CD4-positive, CD25-positive, alpha-beta regulatory T cell (primary cell): Measurements from ENCODE around the gene IL36G. TPM values are rescaled to one million over a fixed set of nuclear protein-coding genes. Genes with fewer than 3 reads are reported as not detected.

Experiments used
- ATAC-seq, 2 donors: fragments of 150-1000 bp; cut with Tn5 transposase; one replicate each; pipeline ENCODE4 v1.10.0; 2021; ENCODE audit warnings: low read depth in 2 of 2, moderate number of reproducible peaks in 2 of 2, moderate library complexity in 1 of 2
- DNase-seq, 3 donors: peaks; one replicate each; pipeline versions ENCODE4 v3.0.0 to v3.0.0-alpha.2; 2012 to 2022; ENCODE audit warnings: mixed read lengths in 1 of 3
- H3K27ac ChIP-seq: one replicate; pipeline ENCODE4 v1.7.0; 2013; ENCODE audit warnings: mild to moderate bottlenecking, low read length; ENCODE audit not compliant: insufficient read depth, poor library complexity, severe bottlenecking
- H3K27me3 ChIP-seq: one replicate; pipeline ENCODE4 v1.7.0; 2013; ENCODE audit warnings: low read length; ENCODE audit not compliant: control insufficient read depth, insufficient read depth
- H3K36me3 ChIP-seq: one replicate; pipeline ENCODE4 v1.7.0; 2013; ENCODE audit warnings: mild to moderate bottlenecking, low read length, moderate library complexity; ENCODE audit not compliant: control insufficient read depth, insufficient read depth
- H3K4me1 ChIP-seq: 2 replicates; pipeline ENCODE4 v1.7.0; 2013; ENCODE audit warnings: mild to moderate bottlenecking, low read length; ENCODE audit not compliant: insufficient read depth, control insufficient read depth, poor library complexity, severe bottlenecking
- H3K4me3 ChIP-seq: one replicate; pipeline ENCODE4 v1.7.0; 2013; ENCODE audit warnings: low read depth, mild to moderate bottlenecking, low read length, moderate library complexity
- H3K9me3 ChIP-seq, 2 experiments: 1 replicate in 1 of 2; 2 replicates in 1 of 2; pipeline ENCODE4 v1.7.0; 2013; ENCODE audit warnings: low read length in 2 of 2, mild to moderate bottlenecking in 1 of 2, moderate library complexity in 1 of 2; ENCODE audit not compliant: control insufficient read depth in 2 of 2
- H3K27ac Mint-ChIP-seq, 3 donors: one replicate each; pipeline ENCODE4 v1.8.0; 2020 to 2022; ENCODE audit warnings: mild to moderate bottlenecking in 3 of 3, mixed read lengths in 3 of 3, moderate library complexity in 2 of 3
- H3K27me3 Mint-ChIP-seq: one replicate; pipeline ENCODE4 v1.8.0; 2022; ENCODE audit warnings: mild to moderate bottlenecking, mixed read lengths
- H3K36me3 Mint-ChIP-seq: one replicate; pipeline ENCODE4 v1.8.0; 2020; ENCODE audit warnings: mixed read lengths
- H3K4me1 Mint-ChIP-seq, 4 donors: one replicate each; pipeline ENCODE4 v1.8.0; 2020 to 2022; ENCODE audit warnings: mixed read lengths in 4 of 4, mild to moderate bottlenecking in 1 of 4
- H3K4me3 Mint-ChIP-seq, 4 donors: one replicate each; pipeline ENCODE4 v1.8.0; 2020 to 2022; ENCODE audit warnings: mild to moderate bottlenecking in 4 of 4, mixed read lengths in 4 of 4, moderate library complexity in 3 of 4
- H3K9me3 Mint-ChIP-seq, 7 donors: one replicate each; pipeline ENCODE4 v1.8.0; 2020 to 2022; ENCODE audit warnings: mixed read lengths in 7 of 7, mild to moderate bottlenecking in 3 of 7, moderate library complexity in 2 of 7
- polyA plus RNA-seq, 4 donors: library from polyadenylated mRNA; unstranded; fragments of 300-500 nt; fragmentation: Illumina TruSeq; gene quantifications; one replicate each; pipeline ENCODE4 v1.2.3, GENCODE V29; 2021
- total RNA-seq: library from RNA; stranded (reverse); gene quantifications from one replicate; pipeline ENCODE4 v1.2.3, GENCODE V29; 2022

Gene IL36G
- total and polyA plus RNA-seq, 5 donors from 2014 or later: not detected

DNA sequence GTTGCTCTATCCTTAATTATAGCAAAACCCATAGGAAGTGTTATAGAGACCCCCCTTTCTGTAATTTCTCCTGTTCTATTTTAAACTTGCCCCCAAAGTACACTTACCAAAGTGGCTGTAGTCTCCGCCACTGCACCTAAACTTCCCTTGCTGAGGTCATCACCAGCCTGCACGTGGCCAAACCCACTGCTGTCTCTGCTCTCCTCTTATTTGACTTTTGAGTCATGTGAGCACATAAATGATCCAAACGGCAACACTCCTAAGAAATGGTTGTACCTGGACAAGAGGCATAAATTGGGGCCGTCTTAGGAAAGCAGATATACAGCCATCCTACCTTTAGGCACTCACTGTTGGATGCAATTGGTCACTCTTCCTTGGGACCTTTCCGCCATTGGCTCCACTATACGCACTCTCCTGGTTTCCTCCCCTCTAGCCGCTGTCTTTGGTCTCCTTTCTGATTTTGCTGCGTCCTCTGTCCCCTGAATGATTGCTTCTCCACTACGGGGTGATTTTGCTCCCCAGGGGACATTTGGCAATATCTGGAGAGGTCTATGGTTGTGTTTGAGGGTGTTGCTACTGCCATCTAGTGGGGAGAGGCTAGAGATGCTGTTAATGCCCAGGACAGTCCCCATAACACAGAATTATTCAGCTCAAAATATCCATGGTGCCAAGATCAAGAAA is 19.2 kb upstream of the IL36G start:
- H3K27ac Mint-ChIP-seq: no peak overlapping the region
- H3K4me3 Mint-ChIP-seq: no peak overlapping the region
- H3K9me3 Mint-ChIP-seq: no peaks in the 10 kb centered on the region

DNA sequence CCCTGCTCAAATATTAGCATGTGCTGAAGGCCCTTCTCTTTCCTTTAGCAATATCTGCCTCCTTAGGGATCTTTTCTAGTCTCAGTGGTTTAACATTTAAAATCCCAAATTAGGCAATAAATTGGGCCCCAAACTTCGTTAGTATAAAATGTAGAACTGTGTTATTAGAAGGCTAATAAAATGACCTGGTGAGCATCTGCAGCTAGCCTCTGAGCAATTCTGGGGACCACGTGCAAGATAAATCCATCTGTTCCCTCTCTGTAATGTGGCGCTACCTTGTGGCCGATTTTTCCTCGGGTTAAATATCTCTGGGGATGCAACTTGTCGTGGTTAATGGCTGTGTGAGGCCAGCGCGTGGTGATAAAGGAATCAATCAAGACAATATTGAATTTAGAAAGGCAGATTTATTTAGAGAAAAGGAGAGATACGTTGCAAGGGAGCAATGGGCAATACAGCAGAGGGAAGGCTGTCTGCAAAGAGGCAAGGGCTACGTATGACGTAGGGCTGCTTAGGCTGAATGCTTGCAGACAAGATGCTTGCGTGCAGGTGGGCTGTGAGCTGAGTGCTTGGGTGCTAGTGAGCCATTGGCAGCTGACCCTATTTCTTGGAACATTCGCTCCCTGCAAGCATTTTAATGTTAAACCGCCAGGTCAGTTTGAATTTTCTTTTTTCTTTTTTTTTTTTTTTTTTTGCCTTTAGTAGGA is 18.5 kb upstream of the IL36G start:
- Histone ChIP-seq H3K27me3 (peaks cover 3% of the 10 kb centered on the region), H3K4me1 (no peaks in the 10 kb centered on the region), H3K27ac (no peak overlapping the region), H3K4me3 (no peak overlapping the region), H3K36me3 (no peaks in the 10 kb centered on the region), H3K9me3 (no peaks in the 10 kb centered on the region)
- Mint-ChIP-seq H3K9me3 (no peaks in the 10 kb centered on the region), H3K27me3 (peaks cover 15% of the 10 kb centered on the region), H3K27ac (no peak overlapping the region), H3K4me3 (no peak overlapping the region), H3K4me1 (no peaks in the 10 kb centered on the region), H3K36me3 (no peaks in the 10 kb centered on the region)
- DNase-seq: no peak
- ATAC-seq: no peak

More for the DNA sequence above, 19.2 kb upstream of the IL36G start:
- H3K27me3 Mint-ChIP-seq: peaks cover 20% of the 10 kb centered on the region
- Histone ChIP-seq H3K36me3 (no peaks in the 10 kb centered on the region), H3K4me1 (no peaks in the 10 kb centered on the region), H3K9me3 (no peaks in the 10 kb centered on the region), H3K27me3 (peaks cover 3% of the 10 kb centered on the region), H3K27ac (no peak overlapping the region), H3K4me3 (no peak overlapping the region)
- ATAC-seq: peak; percentile 74 to 76
- H3K36me3 Mint-ChIP-seq: no peaks in the 10 kb centered on the region
- H3K4me1 Mint-ChIP-seq: no peaks in the 10 kb centered on the region
- peak in 2 of 3 donors; percentile 53 to 68 for DNase-seq

DNA sequence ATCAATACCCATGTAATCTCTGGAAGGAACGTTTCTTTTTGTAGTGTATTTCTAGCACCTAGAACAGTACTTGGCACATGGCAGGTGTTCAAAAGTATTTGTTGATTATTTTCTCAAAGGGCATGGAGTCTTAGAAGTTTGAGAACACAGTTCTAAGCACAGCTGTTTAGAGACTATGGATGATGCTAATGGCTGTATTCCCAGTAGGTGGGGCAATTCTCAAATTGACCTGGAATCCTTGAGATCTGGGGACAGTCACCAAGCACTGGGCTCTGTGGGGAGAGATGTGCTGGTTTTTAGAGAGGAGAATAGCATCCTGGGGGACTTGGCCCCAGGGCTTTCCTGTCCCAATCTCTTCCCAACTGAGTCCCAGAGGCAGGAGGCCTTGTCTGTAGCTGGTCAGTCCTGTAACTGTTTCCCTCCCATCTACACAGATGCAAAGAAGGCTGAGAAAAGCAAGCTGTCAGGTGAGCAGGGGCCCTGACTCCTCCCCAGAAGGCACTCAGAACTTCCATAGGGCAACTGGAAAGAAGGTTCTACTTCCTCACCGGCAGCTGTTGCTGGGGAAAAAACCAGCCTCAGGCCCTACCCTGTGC is 17.5 kb upstream of the IL36G start:
- DNase-seq: no peak
- no peaks in the 10 kb centered on the region for H3K4me1 Mint-ChIP-seq
- Histone ChIP-seq H3K9me3 (no peaks in the 10 kb centered on the region), H3K4me3 (no peak overlapping the region), H3K36me3 (no peaks in the 10 kb centered on the region), H3K4me1 (no peaks in the 10 kb centered on the region), H3K27ac (no peak overlapping the region), H3K27me3 (peaks cover 1% of the 10 kb centered on the region)
- H3K27ac Mint-ChIP-seq: no peak overlapping the region
- peaks cover 9% of the 10 kb centered on the region for H3K27me3 Mint-ChIP-seq
- no peaks in the 10 kb centered on the region for H3K9me3 Mint-ChIP-seq
- no peak overlapping the region for H3K4me3 Mint-ChIP-seq
- ATAC-seq: no peak
- H3K36me3 Mint-ChIP-seq: no peaks in the 10 kb centered on the region

DNA sequence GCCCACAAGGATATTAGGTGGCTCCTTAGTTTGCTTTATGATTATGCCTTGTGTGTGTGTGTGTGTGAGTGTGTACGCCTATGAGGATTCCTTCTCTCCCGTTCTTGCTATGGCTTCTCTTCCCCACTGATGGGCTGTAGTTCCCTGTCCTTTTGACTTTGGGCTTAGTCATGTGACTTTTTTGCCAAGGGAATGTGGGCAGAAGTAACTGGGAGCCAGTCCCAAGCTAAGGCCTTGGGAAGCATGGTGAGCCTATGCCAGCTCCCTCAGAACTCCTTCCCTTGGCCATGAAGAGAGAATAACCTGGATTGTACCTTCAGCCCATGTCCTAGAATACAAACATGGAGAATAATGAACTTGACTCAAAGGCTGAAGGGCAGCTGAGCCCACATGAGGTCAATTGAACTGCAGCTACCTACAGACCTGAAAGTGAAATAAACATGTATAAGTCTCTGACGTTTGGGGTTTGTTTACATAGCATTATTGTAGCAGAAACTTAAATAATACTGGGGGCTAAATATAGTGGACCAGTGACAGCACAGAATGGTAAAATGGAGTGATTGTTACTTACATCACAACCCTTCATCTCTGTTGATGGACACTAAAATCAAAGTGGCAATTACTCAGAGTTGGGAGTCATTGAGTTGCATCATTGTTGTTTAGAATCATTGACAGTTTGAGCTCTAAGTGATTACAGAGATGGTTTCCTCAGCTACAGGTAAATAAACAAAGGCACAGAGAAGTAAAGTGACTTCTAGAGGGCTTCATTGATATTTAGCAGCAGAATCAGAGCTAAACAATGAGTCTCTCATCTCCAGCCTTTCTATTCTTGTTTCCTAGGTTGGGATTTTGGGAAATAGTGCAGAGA is 15.3 kb upstream of the IL36G start:
- H3K4me3 ChIP-seq: no peak overlapping the region
- peaks cover 7% of the 10 kb centered on the region for H3K27me3 ChIP-seq
- no peak for DNase-seq
- H3K9me3 ChIP-seq: no peaks in the 10 kb centered on the region
- peaks cover 0 to 3% (median 0%) of the 10 kb centered on the region in 7 donors for H3K9me3 Mint-ChIP-seq
- no peaks in the 10 kb centered on the region for H3K36me3 Mint-ChIP-seq
- H3K4me1 ChIP-seq: no peaks in the 10 kb centered on the region
- H3K27me3 Mint-ChIP-seq: peaks cover 8% of the 10 kb centered on the region
- no peak overlapping the region for H3K27ac Mint-ChIP-seq
- H3K27ac ChIP-seq: no peak overlapping the region
- no peak overlapping the region for H3K4me3 Mint-ChIP-seq
- no peak for ATAC-seq
- no peaks in the 10 kb centered on the region for H3K4me1 Mint-ChIP-seq
- H3K36me3 ChIP-seq: no peaks in the 10 kb centered on the region

DNA sequence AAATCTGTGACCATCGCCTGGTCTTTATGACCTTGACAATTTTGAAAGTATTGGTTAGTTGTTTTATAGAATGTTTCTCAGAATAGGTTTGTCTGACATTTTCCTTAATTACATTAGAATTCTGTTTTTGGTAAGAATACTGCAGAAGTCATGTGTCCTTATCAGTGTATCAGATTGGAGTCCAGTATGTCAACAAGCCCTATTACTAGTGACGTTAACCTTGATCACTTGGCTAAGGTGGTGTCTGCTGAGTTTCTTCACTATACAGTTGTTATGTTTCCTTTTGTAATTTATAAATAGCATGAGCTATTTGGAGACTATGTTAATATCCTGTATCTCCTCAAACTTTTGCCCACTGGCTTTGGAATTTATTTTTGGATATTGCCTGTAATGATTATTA is 10.8 kb upstream of the IL36G start:
- Histone ChIP-seq H3K27me3 (peaks cover 7% of the 10 kb centered on the region), H3K9me3 (no peaks in the 10 kb centered on the region), H3K4me3 (no peak overlapping the region), H3K4me1 (peaks cover 7% of the 10 kb centered on the region), H3K36me3 (no peaks in the 10 kb centered on the region), H3K27ac (no peak overlapping the region)
- peaks cover 33% of the 10 kb centered on the region for H3K27me3 Mint-ChIP-seq
- H3K4me1 Mint-ChIP-seq: peaks cover 6 to 13% (median 7%) of the 10 kb centered on the region in 4 donors
- no peaks in the 10 kb centered on the region for H3K36me3 Mint-ChIP-seq
- ATAC-seq: no peak
- no peak overlapping the region for H3K4me3 Mint-ChIP-seq
- H3K27ac Mint-ChIP-seq: no peak overlapping the region
- DNase-seq: no peak
- peaks cover 0 to 6% (median 0%) of the 10 kb centered on the region in 7 donors for H3K9me3 Mint-ChIP-seq

DNA sequence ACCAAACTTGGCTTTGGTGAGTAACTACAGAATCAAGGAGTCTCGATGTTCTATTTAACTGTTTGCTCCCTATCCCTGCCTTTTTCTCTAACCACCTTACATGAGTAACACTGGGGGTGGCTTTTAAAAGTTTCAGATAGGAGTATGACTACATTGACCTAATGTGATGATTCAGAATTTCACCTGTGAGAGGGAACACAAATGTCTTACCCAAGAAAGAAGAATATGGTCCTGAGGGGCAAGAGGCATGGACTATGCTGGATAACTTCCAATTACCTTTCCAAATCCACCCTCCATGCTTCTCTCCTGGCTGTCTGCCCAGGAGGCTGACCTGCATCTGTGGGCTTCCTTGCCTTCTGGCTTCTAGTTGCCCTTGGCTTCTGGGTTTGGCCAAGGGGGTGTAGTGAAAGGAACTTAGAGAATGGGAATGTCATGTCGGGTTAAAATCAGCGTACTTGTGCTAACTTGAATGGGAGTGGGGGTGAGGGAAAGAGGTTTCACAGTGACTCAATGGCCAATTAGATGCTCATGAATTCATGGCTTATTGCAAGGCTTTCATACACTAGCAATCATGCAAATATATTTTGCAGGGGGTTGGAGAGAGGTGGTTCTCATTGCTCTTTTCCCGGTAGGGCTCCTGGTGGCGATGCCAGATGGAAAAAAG is 5.3 kb upstream of the IL36G start:
- H3K36me3 Mint-ChIP-seq: no peaks in the 10 kb centered on the region
- no peak for ATAC-seq

DNA sequence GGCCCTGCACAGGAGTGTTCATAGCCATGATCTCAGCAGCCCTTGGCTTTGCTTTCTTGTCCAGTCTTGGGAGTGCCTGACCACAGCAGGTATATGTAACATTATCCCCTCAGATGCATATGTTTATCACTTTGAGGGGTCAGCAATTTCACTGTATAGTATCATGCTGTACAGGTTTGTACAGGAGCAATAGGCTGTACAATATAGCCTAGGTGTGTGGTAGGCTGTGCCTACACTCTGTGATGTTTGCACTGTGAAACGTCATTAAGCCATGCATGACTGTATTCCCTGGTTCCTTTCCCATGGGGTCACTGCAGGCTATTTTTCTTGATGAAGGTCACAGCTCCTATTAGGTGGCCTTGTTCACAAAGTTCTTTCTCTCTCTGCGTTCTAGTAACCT is 4.7 kb upstream of the IL36G start:
- peaks cover 6 to 14% (median 9%) of the 10 kb centered on the region in 4 donors for H3K4me1 Mint-ChIP-seq
- no peak overlapping the region for H3K4me3 Mint-ChIP-seq
- no peaks in the 10 kb centered on the region for H3K36me3 Mint-ChIP-seq
- ATAC-seq (no peak), DNase-seq (no peak)
- Histone ChIP-seq H3K4me3 (no peak overlapping the region), H3K27me3 (peaks cover 2% of the 10 kb centered on the region), H3K9me3 (no peaks in the 10 kb centered on the region), H3K4me1 (peaks cover 7% of the 10 kb centered on the region), H3K27ac (no peak overlapping the region), H3K36me3 (no peaks in the 10 kb centered on the region)
- no peak overlapping the region for H3K27ac Mint-ChIP-seq
- peaks cover 31% of the 10 kb centered on the region for H3K27me3 Mint-ChIP-seq
- H3K9me3 Mint-ChIP-seq: peaks cover 0 to 6% (median 0%) of the 10 kb centered on the region in 7 donors

More for the DNA sequence above, 5.3 kb upstream of the IL36G start:
- H3K4me1 Mint-ChIP-seq: peaks cover 6 to 13% (median 9%) of the 10 kb centered on the region in 4 donors
- peaks cover 0 to 6% (median 0%) of the 10 kb centered on the region in 7 donors for H3K9me3 Mint-ChIP-seq
- H3K27ac Mint-ChIP-seq: peak overlapping the region in 1 of 3 donors; percentile 13
- DNase-seq: no peak
- no peaks in the 10 kb centered on the region for H3K36me3 ChIP-seq
- no peaks in the 10 kb centered on the region for H3K9me3 ChIP-seq
- peaks cover 31% of the 10 kb centered on the region for H3K27me3 Mint-ChIP-seq
- H3K4me3 Mint-ChIP-seq: peak overlapping the region in 1 of 4 donors; percentile 10
- H3K27ac ChIP-seq: no peak overlapping the region
- no peak overlapping the region for H3K4me3 ChIP-seq
- H3K27me3 ChIP-seq: peaks cover 2% of the 10 kb centered on the region
- H3K4me1 ChIP-seq: peaks cover 7% of the 10 kb centered on the region
